Measurements from ENCODE around the gene CSNK1D.

DNA sequence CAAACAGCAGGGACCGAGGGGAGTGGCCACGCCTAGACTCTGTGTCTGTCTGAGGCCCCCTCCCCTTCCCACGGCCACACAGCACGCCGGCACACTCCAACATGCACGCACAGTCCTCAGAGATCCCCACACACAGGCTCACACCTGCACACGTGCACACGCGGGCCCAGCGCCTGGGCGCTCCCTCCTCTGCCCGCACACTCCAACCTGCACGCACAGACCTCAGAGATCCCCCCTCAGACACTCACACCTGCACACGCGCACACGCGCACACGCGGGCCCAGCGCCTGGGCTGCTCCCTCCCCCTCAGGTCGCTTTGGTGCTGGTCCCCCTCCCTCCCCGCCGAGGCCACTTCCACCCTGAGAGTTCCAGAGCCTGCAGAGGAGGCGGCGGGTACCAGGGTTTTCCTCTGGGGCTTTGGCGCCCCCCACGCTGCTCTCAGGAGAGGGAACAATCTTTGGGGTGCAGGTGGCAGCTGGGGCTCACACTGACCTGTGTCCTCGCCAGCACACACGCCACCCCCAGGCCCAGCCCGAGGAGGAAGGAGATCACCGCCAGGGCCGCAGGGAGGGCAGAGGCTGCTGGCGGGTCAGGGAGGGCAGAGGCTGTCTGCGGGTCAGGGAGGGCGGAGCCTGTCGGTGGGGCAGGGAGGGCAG, 42.3 kb upstream of the CSNK1D start:
- TF ChIP-seq POLR2A (IDR thresholded peaks at IDR 0.05) = no peak
- TF ChIP-seq, protein P1, sequence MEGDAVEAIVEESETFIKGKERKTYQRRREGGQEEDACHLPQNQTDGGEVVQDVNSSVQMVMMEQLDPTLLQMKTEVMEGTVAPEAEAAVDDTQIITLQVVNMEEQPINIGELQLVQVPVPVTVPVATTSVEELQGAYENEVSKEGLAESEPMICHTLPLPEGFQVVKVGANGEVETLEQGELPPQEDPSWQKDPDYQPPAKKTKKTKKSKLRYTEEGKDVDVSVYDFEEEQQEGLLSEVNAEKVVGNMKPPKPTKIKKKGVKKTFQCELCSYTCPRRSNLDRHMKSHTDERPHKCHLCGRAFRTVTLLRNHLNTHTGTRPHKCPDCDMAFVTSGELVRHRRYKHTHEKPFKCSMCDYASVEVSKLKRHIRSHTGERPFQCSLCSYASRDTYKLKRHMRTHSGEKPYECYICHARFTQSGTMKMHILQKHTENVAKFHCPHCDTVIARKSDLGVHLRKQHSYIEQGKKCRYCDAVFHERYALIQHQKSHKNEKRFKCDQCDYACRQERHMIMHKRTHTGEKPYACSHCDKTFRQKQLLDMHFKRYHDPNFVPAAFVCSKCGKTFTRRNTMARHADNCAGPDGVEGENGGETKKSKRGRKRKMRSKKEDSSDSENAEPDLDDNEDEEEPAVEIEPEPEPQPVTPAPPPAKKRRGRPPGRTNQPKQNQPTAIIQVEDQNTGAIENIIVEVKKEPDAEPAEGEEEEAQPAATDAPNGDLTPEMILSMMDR (IDR thresholded peaks at IDR 0.05) = no peak
- TF ChIP-seq POLR2AphosphoS5 (IDR thresholded peaks at IDR 0.05) = no peak
- no peak for TF ChIP-seq EP300 (IDR thresholded peaks at IDR 0.05)

Measured in suprapubic skin (tissue), 4 donors.